Measurements from ENCODE around the gene LRP1-AS. TPM values are rescaled to one million over a fixed set of nuclear protein-coding genes. Genes with fewer than 3 reads are reported as not detected.

LRP1-AS gene
- not detected for total RNA-seq

DNA sequence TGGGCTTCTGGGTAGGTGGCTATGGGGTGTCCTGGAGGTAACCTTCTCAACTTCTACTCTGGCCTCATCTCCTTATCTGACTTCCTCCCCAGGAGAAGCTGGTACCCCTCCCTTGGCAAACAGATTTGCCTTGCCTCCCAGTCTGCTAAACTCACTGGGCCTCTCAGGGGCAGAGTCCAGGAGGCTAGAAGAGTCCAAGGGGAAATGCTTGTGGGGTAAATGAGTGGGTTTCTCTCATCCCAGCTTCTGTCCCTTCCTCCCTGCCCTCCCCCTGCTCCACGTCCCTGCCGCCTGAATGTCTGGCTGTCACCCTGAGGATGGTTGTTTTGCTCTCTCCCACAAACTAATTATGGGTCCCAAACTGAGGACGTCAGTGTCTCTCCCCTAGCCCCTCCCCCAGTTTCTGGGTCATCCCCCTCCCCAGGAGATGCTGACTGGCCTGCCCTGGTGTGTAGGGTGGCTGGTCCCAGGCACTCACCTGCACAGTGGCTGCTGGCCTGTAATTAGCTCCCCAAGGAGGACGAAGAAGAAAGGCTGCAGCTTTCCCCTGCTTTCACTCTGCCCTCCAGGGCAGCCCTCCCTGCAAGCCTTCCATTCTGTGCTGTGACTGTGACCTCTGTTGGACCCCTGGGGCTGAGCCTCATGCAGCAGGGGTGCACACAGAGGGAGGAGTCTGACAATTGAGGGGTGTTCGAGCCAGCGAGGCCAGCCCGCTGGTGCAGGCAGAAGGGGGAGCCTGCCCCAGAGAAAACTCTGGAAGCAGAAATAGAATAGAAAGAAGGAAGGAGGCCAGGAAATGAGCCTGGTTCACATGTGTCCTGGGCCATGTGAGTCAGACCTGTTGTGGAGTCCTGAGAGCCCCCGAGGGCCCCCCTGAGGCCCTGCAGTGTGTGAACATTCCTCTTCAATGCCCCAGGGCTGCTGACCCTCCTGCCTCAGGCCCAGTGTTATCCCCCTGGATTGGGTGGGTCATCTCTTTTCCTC lies at the start of gene LRP1-AS:
LRP1-AS (minus strand) TSS at position 659 of the 984 bp plus-strand sequence.
- Mint-ChIP-seq H3K36me3 (no peaks in the 10 kb centered on the region), H3K27ac (no peak within 1 kb of the TSS), H3K4me3 (no peak within 1 kb of the TSS), H3K9me3 (no peaks in the 10 kb centered on the region), H3K27me3 (peaks cover 4% of the 10 kb centered on the region), H3K4me1 (peaks cover 15% of the 10 kb centered on the region)
- no peak for DNase-seq
- POLR2A ChIA-PET, result no interaction called here
- ATAC-seq (ENCODE audit: low read depth), result no peak

DNA sequence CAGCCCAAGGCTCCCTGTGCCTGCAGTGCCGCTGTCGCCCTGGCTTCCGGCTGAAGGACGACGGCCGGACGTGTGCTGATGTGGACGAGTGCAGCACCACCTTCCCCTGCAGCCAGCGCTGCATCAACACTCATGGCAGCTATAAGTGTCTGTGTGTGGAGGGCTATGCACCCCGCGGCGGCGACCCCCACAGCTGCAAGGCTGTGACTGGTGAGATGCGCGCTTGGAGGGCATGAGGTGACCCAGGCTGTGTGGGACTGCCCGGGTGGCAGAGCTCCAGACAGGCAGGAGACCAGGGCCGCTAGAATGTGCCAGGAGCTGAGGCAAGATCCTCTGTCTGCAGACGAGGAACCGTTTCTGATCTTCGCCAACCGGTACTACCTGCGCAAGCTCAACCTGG lies 49.5 kb upstream of the LRP1-AS start:
- DNase-seq (no peak), ATAC-seq (ENCODE audit: low read depth) (no peak)
- H3K27me3 Mint-ChIP-seq, result no peaks in the 10 kb centered on the region
- H3K27ac Mint-ChIP-seq, result no peak overlapping the region
- H3K36me3 Mint-ChIP-seq, result no peaks in the 10 kb centered on the region
- H3K4me1 Mint-ChIP-seq, result no peaks in the 10 kb centered on the region
- POLR2A ChIA-PET, result no interaction called here
- H3K4me3 Mint-ChIP-seq, result no peak overlapping the region
- H3K9me3 Mint-ChIP-seq, result no peaks in the 10 kb centered on the region

DNA sequence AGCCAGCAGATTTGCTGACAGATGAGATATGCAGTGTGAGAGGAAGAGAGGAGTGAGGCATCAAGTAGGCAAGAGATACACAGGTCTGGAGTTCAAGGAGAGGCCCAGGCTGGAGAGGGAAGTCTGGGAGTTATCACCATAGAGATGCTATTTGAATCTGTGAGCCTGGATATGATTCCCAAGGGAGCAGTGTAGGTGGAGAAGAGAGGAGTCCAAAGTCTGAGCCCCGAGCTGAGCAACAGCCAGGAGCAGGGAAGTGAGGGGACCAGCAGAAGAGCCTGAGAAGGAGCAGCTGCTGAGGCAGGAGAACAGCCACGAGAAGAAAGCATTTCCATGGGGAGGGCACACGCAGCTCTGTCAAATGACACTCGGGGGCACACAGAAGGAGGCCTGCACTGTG lies 49.0 kb upstream of the LRP1-AS start:
- DNase-seq (no peak), ATAC-seq (ENCODE audit: low read depth) (no peak)
- no peaks in the 10 kb centered on the region for H3K36me3 Mint-ChIP-seq
- no peaks in the 10 kb centered on the region for H3K4me1 Mint-ChIP-seq
- H3K27me3 Mint-ChIP-seq, result no peaks in the 10 kb centered on the region
- POLR2A ChIA-PET, result no interaction called here
- H3K4me3 Mint-ChIP-seq, result no peak overlapping the region
- H3K9me3 Mint-ChIP-seq, result no peaks in the 10 kb centered on the region
- no peak overlapping the region for H3K27ac Mint-ChIP-seq

DNA sequence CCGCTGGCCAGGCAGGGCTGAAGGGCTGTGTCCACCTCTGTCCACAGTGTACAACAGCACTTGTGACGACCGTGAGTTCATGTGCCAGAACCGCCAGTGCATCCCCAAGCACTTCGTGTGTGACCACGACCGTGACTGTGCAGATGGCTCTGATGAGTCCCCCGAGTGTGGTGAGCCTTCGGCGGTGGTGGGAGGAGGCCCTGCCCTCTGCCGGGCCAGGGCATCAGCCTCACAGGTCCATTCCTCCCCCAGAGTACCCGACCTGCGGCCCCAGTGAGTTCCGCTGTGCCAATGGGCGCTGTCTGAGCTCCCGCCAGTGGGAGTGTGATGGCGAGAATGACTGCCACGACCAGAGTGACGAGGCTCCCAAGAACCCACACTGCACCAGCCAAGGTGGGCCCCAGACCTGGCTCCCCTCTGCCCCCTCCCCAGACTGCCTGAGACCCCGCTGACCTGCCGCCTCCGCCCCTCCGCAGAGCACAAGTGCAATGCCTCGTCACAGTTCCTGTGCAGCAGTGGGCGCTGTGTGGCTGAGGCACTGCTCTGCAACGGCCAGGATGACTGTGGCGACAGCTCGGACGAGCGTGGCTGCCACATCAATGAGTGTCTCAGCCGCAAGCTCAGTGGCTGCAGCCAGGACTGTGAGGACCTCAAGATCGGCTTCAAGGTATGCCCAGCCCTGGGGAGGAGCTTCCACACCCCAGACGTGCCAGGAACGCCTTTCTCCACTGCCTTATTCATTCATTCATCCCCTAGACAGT lies 48.4 kb upstream of the LRP1-AS start:
- H3K9me3 Mint-ChIP-seq, result no peaks in the 10 kb centered on the region
- POLR2A ChIA-PET, result no interaction called here
- no peak overlapping the region for H3K27ac Mint-ChIP-seq
- DNase-seq, result no peak
- ATAC-seq (ENCODE audit: low read depth), result no peak
- H3K4me1 Mint-ChIP-seq, result no peaks in the 10 kb centered on the region
- H3K27me3 Mint-ChIP-seq, result no peaks in the 10 kb centered on the region
- no peak overlapping the region for H3K4me3 Mint-ChIP-seq
- H3K36me3 Mint-ChIP-seq, result no peaks in the 10 kb centered on the region

DNA sequence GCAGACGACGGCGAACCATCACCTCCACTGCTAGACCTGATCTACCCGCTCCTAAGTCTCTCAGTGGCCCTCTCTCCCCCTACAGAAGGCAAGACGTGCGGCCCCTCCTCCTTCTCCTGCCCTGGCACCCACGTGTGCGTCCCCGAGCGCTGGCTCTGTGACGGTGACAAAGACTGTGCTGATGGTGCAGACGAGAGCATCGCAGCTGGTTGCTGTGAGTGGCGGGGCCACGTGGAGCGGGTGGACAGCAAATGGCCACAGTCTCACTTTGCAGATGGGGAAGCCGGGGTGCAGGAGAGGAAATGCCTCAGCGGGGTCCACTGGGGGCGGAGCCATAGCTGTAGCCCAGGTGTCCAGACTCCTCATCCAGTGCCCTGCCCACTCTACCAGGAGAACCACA lies 47.8 kb upstream of the LRP1-AS start:
- H3K27me3 Mint-ChIP-seq, result no peaks in the 10 kb centered on the region
- no peaks in the 10 kb centered on the region for H3K4me1 Mint-ChIP-seq
- no peak overlapping the region for H3K4me3 Mint-ChIP-seq
- POLR2A ChIA-PET, result no interaction called here
- ATAC-seq (ENCODE audit: low read depth) (no peak), DNase-seq (no peak)
- H3K9me3 Mint-ChIP-seq, result no peaks in the 10 kb centered on the region
- H3K36me3 Mint-ChIP-seq, result no peaks in the 10 kb centered on the region
- H3K27ac Mint-ChIP-seq, result no peak overlapping the region

DNA sequence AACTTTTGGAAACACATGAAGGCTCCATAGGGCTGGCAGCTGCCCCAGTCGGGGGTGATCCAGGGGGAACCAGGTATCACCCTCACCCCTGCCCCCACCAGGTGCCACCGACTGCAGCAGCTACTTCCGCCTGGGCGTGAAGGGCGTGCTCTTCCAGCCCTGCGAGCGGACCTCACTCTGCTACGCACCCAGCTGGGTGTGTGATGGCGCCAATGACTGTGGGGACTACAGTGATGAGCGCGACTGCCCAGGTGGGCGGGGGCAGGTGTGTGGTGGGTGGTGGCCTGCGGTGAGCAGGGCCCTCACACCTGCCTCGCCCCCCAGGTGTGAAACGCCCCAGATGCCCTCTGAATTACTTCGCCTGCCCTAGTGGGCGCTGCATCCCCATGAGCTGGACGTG lies 46.8 kb upstream of the LRP1-AS start:
- Mint-ChIP-seq H3K27me3 (no peaks in the 10 kb centered on the region), H3K4me3 (no peak overlapping the region), H3K4me1 (no peaks in the 10 kb centered on the region), H3K9me3 (no peaks in the 10 kb centered on the region), H3K36me3 (no peaks in the 10 kb centered on the region), H3K27ac (no peak overlapping the region)
- POLR2A ChIA-PET, result no interaction called here
- no peak for ATAC-seq (ENCODE audit: low read depth)
- no peak for DNase-seq

DNA sequence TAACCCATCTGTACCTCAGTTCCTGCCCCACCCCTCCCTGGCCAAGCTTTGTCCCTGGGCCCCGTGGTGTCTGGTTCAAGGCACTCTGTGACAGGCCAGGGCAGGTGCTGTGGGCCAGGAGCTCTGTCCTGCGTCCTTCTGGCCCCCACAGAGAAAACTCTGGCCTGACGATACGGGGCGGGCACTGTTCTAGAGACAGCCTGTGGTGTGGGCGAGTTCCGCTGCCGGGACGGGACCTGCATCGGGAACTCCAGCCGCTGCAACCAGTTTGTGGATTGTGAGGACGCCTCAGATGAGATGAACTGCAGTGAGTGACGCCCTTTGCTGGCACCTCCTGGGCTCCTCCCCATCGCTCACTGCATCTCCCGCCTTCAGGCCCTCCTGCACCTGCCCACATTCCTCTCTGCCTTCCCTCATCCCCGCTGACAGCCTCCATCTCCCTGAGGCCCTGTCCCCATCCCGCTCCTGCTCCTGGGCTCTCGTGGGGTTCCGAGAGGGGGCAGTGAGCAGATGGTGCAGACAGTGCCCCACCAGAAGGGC lies 46.4 kb upstream of the LRP1-AS start:
- POLR2A ChIA-PET, result no interaction called here
- no peaks in the 10 kb centered on the region for H3K36me3 Mint-ChIP-seq

DNA sequence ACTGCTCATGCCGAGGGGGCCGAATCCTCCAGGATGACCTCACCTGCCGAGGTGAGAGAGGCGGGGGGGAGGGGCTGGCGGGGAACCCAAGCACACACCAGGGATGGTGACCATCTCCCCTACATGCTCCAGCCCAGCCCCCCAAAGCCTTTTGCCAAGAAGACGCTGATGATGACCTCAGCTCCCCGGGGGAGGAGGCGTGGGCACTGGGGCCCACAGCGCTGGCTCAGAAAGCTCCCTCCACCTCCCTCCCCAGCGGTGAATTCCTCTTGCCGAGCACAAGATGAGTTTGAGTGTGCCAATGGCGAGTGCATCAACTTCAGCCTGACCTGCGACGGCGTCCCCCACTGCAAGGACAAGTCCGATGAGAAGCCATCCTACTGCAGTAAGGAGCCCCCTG lies 45.5 kb upstream of the LRP1-AS start:
- ATAC-seq (ENCODE audit: low read depth) (no peak), DNase-seq (no peak)
- POLR2A ChIA-PET, result no interaction called here
- Mint-ChIP-seq H3K36me3 (no peaks in the 10 kb centered on the region), H3K27ac (no peak overlapping the region), H3K4me1 (no peaks in the 10 kb centered on the region), H3K27me3 (no peaks in the 10 kb centered on the region), H3K9me3 (no peaks in the 10 kb centered on the region), H3K4me3 (no peak overlapping the region)

More for the DNA sequence above, 46.4 kb upstream of the LRP1-AS start:
- DNase-seq (no peak), ATAC-seq (ENCODE audit: low read depth) (no peak)
- no peaks in the 10 kb centered on the region for H3K9me3 Mint-ChIP-seq
- H3K4me1 Mint-ChIP-seq, result no peaks in the 10 kb centered on the region
- H3K27me3 Mint-ChIP-seq, result no peaks in the 10 kb centered on the region
- H3K27ac Mint-ChIP-seq, result no peak overlapping the region
- no peak overlapping the region for H3K4me3 Mint-ChIP-seq

DNA sequence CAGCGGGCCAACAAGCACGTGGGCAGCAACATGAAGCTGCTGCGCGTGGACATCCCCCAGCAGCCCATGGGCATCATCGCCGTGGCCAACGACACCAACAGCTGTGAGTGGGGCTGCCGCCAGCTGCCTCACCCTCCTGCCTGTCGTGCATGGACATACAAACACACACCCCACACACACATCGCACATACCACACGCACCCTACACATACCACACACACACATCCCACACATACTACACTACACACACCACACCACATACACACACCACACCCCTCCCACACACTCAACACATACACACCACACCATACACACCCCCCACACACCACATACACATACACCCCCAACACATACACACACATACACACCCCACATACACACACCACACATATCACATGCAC lies 44.0 kb upstream of the LRP1-AS start:
- DNase-seq, result no peak
- ATAC-seq (ENCODE audit: low read depth), result no peak
- no peaks in the 10 kb centered on the region for H3K27me3 Mint-ChIP-seq
- H3K27ac Mint-ChIP-seq, result no peak overlapping the region
- no peaks in the 10 kb centered on the region for H3K9me3 Mint-ChIP-seq
- H3K4me1 Mint-ChIP-seq, result no peaks in the 10 kb centered on the region
- H3K4me3 Mint-ChIP-seq, result no peak overlapping the region
- POLR2A ChIA-PET, result no interaction called here
- no peaks in the 10 kb centered on the region for H3K36me3 Mint-ChIP-seq

DNA sequence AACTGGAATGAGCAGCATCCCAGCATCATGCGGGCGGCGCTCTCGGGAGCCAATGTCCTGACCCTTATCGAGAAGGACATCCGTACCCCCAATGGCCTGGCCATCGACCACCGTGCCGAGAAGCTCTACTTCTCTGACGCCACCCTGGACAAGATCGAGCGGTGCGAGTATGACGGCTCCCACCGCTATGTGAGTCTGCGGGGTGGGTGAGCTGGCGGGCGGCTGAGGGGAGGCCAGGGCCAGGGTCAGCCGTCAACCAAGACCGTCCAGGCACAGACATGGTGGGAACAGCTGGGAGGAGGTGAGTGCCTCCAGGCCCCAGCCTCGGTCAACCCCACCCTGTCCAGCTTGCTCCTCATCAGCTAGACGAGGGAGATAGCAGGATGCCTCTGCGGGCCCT lies 43.4 kb upstream of the LRP1-AS start:
- Mint-ChIP-seq H3K27ac (no peak overlapping the region), H3K4me3 (no peak overlapping the region), H3K4me1 (no peaks in the 10 kb centered on the region), H3K27me3 (no peaks in the 10 kb centered on the region), H3K9me3 (no peaks in the 10 kb centered on the region), H3K36me3 (no peaks in the 10 kb centered on the region)
- POLR2A ChIA-PET, result no interaction called here
- DNase-seq, result no peak
- ATAC-seq (ENCODE audit: low read depth), result no peak

DNA sequence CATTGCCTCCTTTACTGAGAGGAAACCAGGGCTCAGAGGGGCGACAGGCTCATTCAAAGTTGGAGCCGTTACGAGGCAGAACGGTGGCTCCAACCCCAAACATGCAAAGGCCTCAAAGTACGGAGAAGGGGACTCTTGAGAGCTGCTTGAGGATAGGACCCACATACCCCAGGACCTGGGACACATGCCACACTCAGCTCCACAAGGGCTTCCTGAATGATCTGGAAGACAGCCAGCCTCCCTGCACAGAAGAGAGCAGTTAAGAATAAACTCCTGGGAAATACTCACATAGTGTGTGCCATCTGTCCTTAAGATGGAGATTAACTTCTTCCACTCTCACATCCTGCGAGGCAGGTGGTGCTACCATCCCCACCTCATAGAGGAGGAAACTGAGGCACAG lies 42.6 kb upstream of the LRP1-AS start:
- POLR2A ChIA-PET, result no interaction called here
- Mint-ChIP-seq H3K4me1 (no peaks in the 10 kb centered on the region), H3K27me3 (no peaks in the 10 kb centered on the region), H3K27ac (no peak overlapping the region), H3K36me3 (no peaks in the 10 kb centered on the region), H3K4me3 (no peak overlapping the region), H3K9me3 (no peaks in the 10 kb centered on the region)
- ATAC-seq (ENCODE audit: low read depth) (no peak), DNase-seq (no peak)

DNA sequence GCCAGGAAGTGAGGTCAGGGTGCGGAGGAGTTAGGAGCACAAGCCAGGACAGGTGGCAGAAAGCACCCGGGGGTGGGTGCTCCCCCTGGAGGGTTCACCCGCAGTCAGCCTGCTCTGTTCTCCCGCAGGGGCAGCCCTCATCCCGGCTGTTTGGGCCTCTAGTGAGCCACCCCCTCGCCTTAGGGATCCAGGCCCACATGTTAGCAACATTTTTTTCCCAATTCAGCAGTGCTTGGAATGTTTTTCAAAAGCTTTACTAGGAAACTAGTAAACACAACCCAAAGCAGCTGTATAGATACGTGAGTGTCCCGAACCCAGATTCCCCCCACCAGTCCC lies 40.6 kb upstream of the LRP1-AS start:
- POLR2A ChIA-PET, result interaction anchor here (0.6 kb wide), 1 partner anchor 122 kb away, joined by 3 read pairs; no protein-coding TSS in a partner anchor
- H3K4me3 Mint-ChIP-seq, result no peak overlapping the region
- no peaks in the 10 kb centered on the region for H3K9me3 Mint-ChIP-seq
- peaks cover under 1% of the 10 kb centered on the region for H3K4me1 Mint-ChIP-seq
- no peak for DNase-seq
- no peak for ATAC-seq (ENCODE audit: low read depth)
- no peaks in the 10 kb centered on the region for H3K27me3 Mint-ChIP-seq
- no peak overlapping the region for H3K27ac Mint-ChIP-seq
- H3K36me3 Mint-ChIP-seq, result no peaks in the 10 kb centered on the region

DNA sequence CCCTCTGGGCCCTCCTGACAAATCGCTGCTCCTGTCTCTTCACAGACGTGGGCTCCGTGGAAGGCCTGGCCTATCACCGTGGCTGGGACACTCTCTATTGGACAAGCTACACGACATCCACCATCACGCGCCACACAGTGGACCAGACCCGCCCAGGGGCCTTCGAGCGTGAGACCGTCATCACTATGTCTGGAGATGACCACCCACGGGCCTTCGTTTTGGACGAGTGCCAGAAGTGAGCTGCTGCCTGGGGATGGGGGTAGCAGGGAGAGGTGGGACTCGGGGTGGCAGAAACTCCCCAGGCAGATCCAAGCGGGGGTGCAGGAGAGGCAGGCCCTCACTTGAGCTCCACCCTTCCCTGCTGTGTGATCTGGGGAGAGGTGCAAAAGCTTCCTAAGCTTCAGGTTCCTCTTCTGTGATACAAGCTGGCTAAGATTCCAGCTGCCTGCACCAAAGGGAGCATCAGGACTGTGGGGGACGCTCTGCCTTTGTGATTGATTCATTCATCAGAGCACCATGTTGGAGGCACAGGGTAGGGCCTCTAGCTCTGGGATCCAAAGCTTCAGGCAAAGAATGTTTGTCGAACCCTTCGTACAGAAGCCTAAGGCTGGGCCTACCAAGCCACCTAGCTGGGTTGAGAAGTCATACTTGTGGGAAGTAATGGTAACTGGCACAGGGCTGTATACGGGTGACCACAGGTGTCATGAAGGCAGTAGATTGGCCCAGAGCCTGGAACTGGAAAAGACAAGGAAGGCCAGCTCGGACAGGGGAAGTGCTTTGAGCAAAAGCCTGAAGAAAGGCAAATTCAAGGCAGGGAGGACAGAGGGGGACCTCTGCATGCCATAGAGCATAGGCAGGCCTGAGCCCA lies 40.0 kb upstream of the LRP1-AS start:
- no peak overlapping the region for H3K27ac Mint-ChIP-seq
- H3K4me3 Mint-ChIP-seq, result no peak overlapping the region
- H3K36me3 Mint-ChIP-seq, result no peaks in the 10 kb centered on the region
- H3K27me3 Mint-ChIP-seq, result no peaks in the 10 kb centered on the region
- no peaks in the 10 kb centered on the region for H3K9me3 Mint-ChIP-seq
- POLR2A ChIA-PET, result interaction anchor here (0.6 kb wide), 3 partner anchors 75 to 122 kb away, joined by 3 to 5 read pairs (median 3); no protein-coding TSS in a partner anchor
- peaks cover 4% of the 10 kb centered on the region for H3K4me1 Mint-ChIP-seq
- DNase-seq, result no peak
- ATAC-seq (ENCODE audit: low read depth), result no peak
